GM19238 (cell line): ENCODE results near the gene PNKP.
A peak's percentile ranks its signal among the peaks of the same experiment; 100 is the strongest.

ENCODE experiments used
- DNase-seq: peaks from one replicate; pipeline ENCODE4 v3.0.0; 2011; ENCODE audit warnings: low spot score; ENCODE audit not compliant: insufficient read length

Gene PNKP

GRCh38 chr19:49866933-49867782 is at the start of gene PNKP:
PNKP (minus strand) TSS chr19:49867576; CDS start chr19:49867204, 372 bp downstream.
- DNase-seq = peak; percentile 94

- no peak for DNase-seq
Observed at GRCh38 chr19:49915271-49915670, 47.9 kb upstream of the PNKP start.

- no peak for DNase-seq
Observed at GRCh38 chr19:49913720-49914119, 46.3 kb upstream of the PNKP start.

- DNase-seq = no peak
Observed at GRCh38 chr19:49912965-49913685, 45.7 kb upstream of the PNKP start.

GRCh38 chr19:49911381-49912145 is 44.2 kb upstream of the PNKP start:
- peak; percentile 68 for DNase-seq

- DNase-seq = no peak
Observed at GRCh38 chr19:49910179-49910578, 42.8 kb upstream of the PNKP start.

- no peak for DNase-seq
Observed at GRCh38 chr19:49908480-49909420, 41.4 kb upstream of the PNKP start.

GRCh38 chr19:49907745-49908446 is 40.5 kb upstream of the PNKP start:
- DNase-seq = no peak

GRCh38 chr19:49906879-49907564 is 39.6 kb upstream of the PNKP start:
- DNase-seq = no peak

- no peak for DNase-seq
Observed at GRCh38 chr19:49904136-49904535, 36.8 kb upstream of the PNKP start.

- DNase-seq = peak; percentile 83
Observed at GRCh38 chr19:49896863-49897621, 29.7 kb upstream of the PNKP start, which contains the start of gene IL4I1. IL4I1 (minus strand) TSS chr19:49896887; CDS start chr19:49896160, 727 bp downstream.

- DNase-seq = no peak
Observed at GRCh38 chr19:49895566-49896297, 28.4 kb upstream of the PNKP start.

GRCh38 chr19:49894879-49895565 is 27.6 kb upstream of the PNKP start:
- DNase-seq = peak; percentile 67

GRCh38 chr19:49894011-49894664 is 26.8 kb upstream of the PNKP start:
- no peak for DNase-seq

GRCh38 chr19:49892716-49893115 is 25.3 kb upstream of the PNKP start:
- no peak for DNase-seq

GRCh38 chr19:49891393-49891792 is 24.0 kb upstream of the PNKP start:
- DNase-seq = no peak
